Loucy (cell line): ENCODE measurements around the gene C2orf92.

Experiments used
- H2AFZ ChIP-seq: fragments of 200-600 bp; sonication (generic); 2 replicates; pipeline ENCODE4 v1.6.0; 2016; ENCODE audit warnings: antibody characterized with exemption, mild to moderate bottlenecking, low read length, moderate library complexity
- H3F3A ChIP-seq: fragments of 200-600 bp; 2 replicates; pipeline ENCODE4 v1.6.0; 2016; ENCODE audit warnings: antibody characterized with exemption, low read depth, mild to moderate bottlenecking
- H3K27me3 ChIP-seq: fragments of 200-600 bp; sonication (generic); 2 replicates; pipeline ENCODE4 v1.6.1; 2014; ENCODE audit warnings: low read length, mild to moderate bottlenecking; ENCODE audit not compliant: insufficient read depth, poor library complexity, severe bottlenecking
- H3K36me3 ChIP-seq: fragments of 200-600 bp; sonication (generic); 2 replicates; pipeline ENCODE4 v1.6.1; 2016; ENCODE audit warnings: low read length; ENCODE audit not compliant: insufficient read depth
- H3K4me1 ChIP-seq: fragments of 200-600 bp; sonication (generic); 2 replicates; pipeline ENCODE4 v1.5.1; 2014; ENCODE audit warnings: low read length, mild to moderate bottlenecking; ENCODE audit not compliant: insufficient read depth, poor library complexity, severe bottlenecking
- H3K4me2 ChIP-seq: fragments of 200-600 bp; sonication (generic); 2 replicates; pipeline ENCODE4 v1.6.0; 2014; ENCODE audit warnings: antibody characterized with exemption, low read length, low read depth, mild to moderate bottlenecking; ENCODE audit not compliant: poor library complexity, severe bottlenecking
- H3K4me3 ChIP-seq: fragments of 200-600 bp; sonication (generic); 2 replicates; pipeline ENCODE4 v1.5.1; 2014; ENCODE audit warnings: low read length, mild to moderate bottlenecking, mixed read lengths; ENCODE audit not compliant: poor library complexity, severe bottlenecking
- H3K79me2 ChIP-seq: fragments of 200-600 bp; sonication (generic); 2 replicates; pipeline ENCODE4 v1.6.1; 2014; ENCODE audit warnings: low read length; ENCODE audit not compliant: insufficient read depth
- H3K9ac ChIP-seq: fragments of 200-600 bp; sonication (generic); 2 replicates; pipeline ENCODE4 v1.6.0; 2014; ENCODE audit warnings: mild to moderate bottlenecking, low read depth, low read length, moderate library complexity; ENCODE audit not compliant: poor library complexity, severe bottlenecking
- H3K9me2 ChIP-seq: fragments of 200-600 bp; sonication (generic); replicated peaks from 2 replicates; pipeline ENCODE4 v1.6.1; 2016; ENCODE audit warnings: low read depth, low read length, mixed read lengths
- H3K9me3 ChIP-seq: fragments of 200-600 bp; sonication (generic); 2 replicates; pipeline ENCODE4 v1.6.1; 2014; ENCODE audit warnings: mild to moderate bottlenecking, antibody characterized with exemption, low read length, low read depth; ENCODE audit not compliant: insufficient read depth
- H4K20me1 ChIP-seq: fragments of 200-600 bp; sonication (generic); 2 replicates; pipeline ENCODE4 v1.6.0; 2014; ENCODE audit warnings: antibody characterized with exemption, low read length, mild to moderate bottlenecking; ENCODE audit not compliant: insufficient read depth, poor library complexity, severe bottlenecking
- EZH2phosphoT487 ChIP-seq: fragments of 200-600 bp; IDR thresholded peaks from 2 replicates; pipeline ENCODE4 v1.6.1; 2018; ENCODE audit warnings: antibody characterized with exemption, mild to moderate bottlenecking, moderate library complexity, borderline replicate concordance
- TF ChIP-seq, protein P1 (sequence below): fragments of 200-600 bp; sonication (generic); conservative IDR thresholded peaks from 2 replicates; pipeline ENCODE4 v1.5.1; 2014; ENCODE audit warnings: mild to moderate bottlenecking, antibody characterized with exemption, low read length

Gene C2orf92

DNA sequence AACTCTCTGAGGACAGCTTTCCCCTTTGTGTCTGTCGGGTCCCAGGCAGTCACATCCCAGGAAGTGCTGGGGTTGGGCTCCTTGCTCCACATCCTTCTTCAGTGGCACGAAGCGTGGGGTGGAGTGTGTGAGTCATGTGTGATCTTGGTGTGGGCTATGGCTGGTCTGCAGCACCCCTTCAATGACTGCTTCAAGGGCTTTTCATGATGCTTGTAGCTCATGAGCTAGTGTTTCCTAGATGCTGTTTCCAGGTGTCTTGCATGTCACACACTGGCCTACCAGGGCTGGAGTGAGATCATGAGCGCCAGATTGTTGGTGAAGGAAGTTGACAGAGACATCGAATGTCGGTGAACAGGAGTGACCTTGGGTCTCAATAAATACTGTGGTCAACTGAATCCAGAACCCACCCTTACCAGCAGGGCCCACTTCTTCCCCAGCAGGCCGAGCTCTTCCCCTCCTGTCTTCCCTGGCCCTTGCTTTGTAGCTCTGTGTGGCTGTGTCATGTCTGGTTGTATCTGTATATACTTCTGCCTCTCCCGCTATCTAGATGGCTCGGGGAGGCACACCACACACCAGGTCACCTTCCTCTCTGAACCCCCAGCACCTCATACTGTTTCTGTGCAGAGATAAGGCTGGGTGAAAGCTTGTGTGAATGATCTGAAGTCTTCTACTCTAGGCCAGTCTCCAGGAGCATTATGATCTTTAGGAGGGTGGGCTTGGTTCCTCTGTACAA lies 3.8 kb downstream of the C2orf92 start:
- H3K36me3 ChIP-seq: no peaks in the 10 kb centered on the region
- no peak overlapping the region for H2AFZ ChIP-seq
- no peak overlapping the region for H3K9ac ChIP-seq
- H3K9me3 ChIP-seq: no peaks in the 10 kb centered on the region
- no peaks in the 10 kb centered on the region for H3K4me1 ChIP-seq
- no peak overlapping the region for H3K4me2 ChIP-seq
- H3K4me3 ChIP-seq: no peak overlapping the region
- TF ChIP-seq, protein P1, sequence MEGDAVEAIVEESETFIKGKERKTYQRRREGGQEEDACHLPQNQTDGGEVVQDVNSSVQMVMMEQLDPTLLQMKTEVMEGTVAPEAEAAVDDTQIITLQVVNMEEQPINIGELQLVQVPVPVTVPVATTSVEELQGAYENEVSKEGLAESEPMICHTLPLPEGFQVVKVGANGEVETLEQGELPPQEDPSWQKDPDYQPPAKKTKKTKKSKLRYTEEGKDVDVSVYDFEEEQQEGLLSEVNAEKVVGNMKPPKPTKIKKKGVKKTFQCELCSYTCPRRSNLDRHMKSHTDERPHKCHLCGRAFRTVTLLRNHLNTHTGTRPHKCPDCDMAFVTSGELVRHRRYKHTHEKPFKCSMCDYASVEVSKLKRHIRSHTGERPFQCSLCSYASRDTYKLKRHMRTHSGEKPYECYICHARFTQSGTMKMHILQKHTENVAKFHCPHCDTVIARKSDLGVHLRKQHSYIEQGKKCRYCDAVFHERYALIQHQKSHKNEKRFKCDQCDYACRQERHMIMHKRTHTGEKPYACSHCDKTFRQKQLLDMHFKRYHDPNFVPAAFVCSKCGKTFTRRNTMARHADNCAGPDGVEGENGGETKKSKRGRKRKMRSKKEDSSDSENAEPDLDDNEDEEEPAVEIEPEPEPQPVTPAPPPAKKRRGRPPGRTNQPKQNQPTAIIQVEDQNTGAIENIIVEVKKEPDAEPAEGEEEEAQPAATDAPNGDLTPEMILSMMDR: no peak
- TF ChIP-seq EZH2phosphoT487: no peak
- H4K20me1 ChIP-seq: no peaks in the 10 kb centered on the region
- no peaks in the 10 kb centered on the region for H3K27me3 ChIP-seq
- H3F3A ChIP-seq: no peaks in the 10 kb centered on the region
- no peaks in the 10 kb centered on the region for H3K9me2 ChIP-seq
- H3K79me2 ChIP-seq: no peaks in the 10 kb centered on the region

- Histone ChIP-seq H3K4me3 (no peak overlapping the region), H3K9me3 (no peaks in the 10 kb centered on the region), H3K9me2 (no peaks in the 10 kb centered on the region), H3K4me1 (no peaks in the 10 kb centered on the region), H3K36me3 (no peaks in the 10 kb centered on the region), H3K4me2 (no peak overlapping the region), H3K79me2 (no peaks in the 10 kb centered on the region), H3K27me3 (no peaks in the 10 kb centered on the region), H3K9ac (no peak overlapping the region), H2AFZ (no peak overlapping the region), H3F3A (no peaks in the 10 kb centered on the region), H4K20me1 (no peaks in the 10 kb centered on the region)
- TF ChIP-seq, protein P1: no peak
- no peak for TF ChIP-seq EZH2phosphoT487
Measured at GRCh38 chr2:97673915-97674283, 4.4 kb downstream of the C2orf92 start.

- Histone ChIP-seq H3K9me3 (no peaks in the 10 kb centered on the region), H3F3A (no peaks in the 10 kb centered on the region), H2AFZ (no peak overlapping the region), H4K20me1 (no peaks in the 10 kb centered on the region), H3K4me1 (no peaks in the 10 kb centered on the region), H3K9ac (no peak overlapping the region), H3K4me3 (no peak overlapping the region), H3K9me2 (no peaks in the 10 kb centered on the region), H3K4me2 (no peak overlapping the region), H3K79me2 (no peaks in the 10 kb centered on the region), H3K27me3 (no peaks in the 10 kb centered on the region), H3K36me3 (no peaks in the 10 kb centered on the region)
- TF ChIP-seq, protein P1: no peak
Measured at GRCh38 chr2:97675430-97676113, 6.1 kb downstream of the C2orf92 start.
